Measurements from ENCODE around the gene BLVRB. TPM values are rescaled to one million over a fixed set of nuclear protein-coding genes. Genes with fewer than 3 reads are reported as not detected.
"Not testable (repeated sequence)": the region's sequence is repeated elsewhere in the genome, so short reads cannot be mapped to it uniquely, and the experiment has no call there.

The BLVRB gene
- total RNA-seq, 1 experiment from 2014 or later: 44.5 TPM

- DNase-seq (ENCODE audit: low read depth): no peak
These were observed 13.5 kb downstream of the BLVRB start for GRCh38 chr19:40452016-40452415.

- no peak for DNase-seq (ENCODE audit: low read depth)
These were observed 14.9 kb downstream of the BLVRB start for GRCh38 chr19:40450664-40451063.

- DNase-seq (ENCODE audit: low read depth): no peak
These were observed 16.0 kb downstream of the BLVRB start for GRCh38 chr19:40449506-40449905.

GRCh38 chr19:40446263-40446784 lies 19.2 kb downstream of the BLVRB start:
- no peak for DNase-seq (ENCODE audit: low read depth)

GRCh38 chr19:40445780-40446262 lies 19.7 kb downstream of the BLVRB start:
- peak; percentile 17 for DNase-seq (ENCODE audit: low read depth)

GRCh38 chr19:40444825-40445312 lies 20.7 kb downstream of the BLVRB start:
- no peak for DNase-seq (ENCODE audit: low read depth)

GRCh38 chr19:40444000-40444824 lies 21.3 kb downstream of the BLVRB start, which contains the start of gene SERTAD3:
SERTAD3 (minus strand) TSS chr19:40444335; CDS start chr19:40442080, 2,255 bp downstream.
- DNase-seq (ENCODE audit: low read depth): peak; percentile 90

GRCh38 chr19:40443131-40443999 lies 22.2 kb downstream of the BLVRB start:
- DNase-seq (ENCODE audit: low read depth): peak; percentile 100

GRCh38 chr19:40442328-40443130 lies 23.0 kb downstream of the BLVRB start:
- DNase-seq (ENCODE audit: low read depth): no peak

- DNase-seq (ENCODE audit: low read depth): no peak
These were observed 23.8 kb downstream of the BLVRB start for GRCh38 chr19:40441719-40442253.

GRCh38 chr19:40438284-40438683 lies 27.3 kb downstream of the BLVRB start:
- no peak for DNase-seq (ENCODE audit: low read depth)

GRCh38 chr19:40433391-40434216 lies 31.9 kb downstream of the BLVRB start:
- DNase-seq (ENCODE audit: low read depth): peak; percentile 85

- not testable (repeated sequence) for DNase-seq (ENCODE audit: low read depth)
These were observed 32.8 kb downstream of the BLVRB start for GRCh38 chr19:40432760-40433159.

GRCh38 chr19:40431698-40432097 lies 33.8 kb downstream of the BLVRB start:
- no peak for DNase-seq (ENCODE audit: low read depth)

GRCh38 chr19:40430242-40430641 lies 35.3 kb downstream of the BLVRB start:
- DNase-seq (ENCODE audit: low read depth): not testable (repeated sequence)

- DNase-seq (ENCODE audit: low read depth): not testable (repeated sequence)
These were observed 37.3 kb downstream of the BLVRB start for GRCh38 chr19:40428197-40428596.

- DNase-seq (ENCODE audit: low read depth): peak; percentile 99
These were observed 39.9 kb downstream of the BLVRB start, which contains the start of gene SERTAD1 for GRCh38 chr19:40425450-40426287. SERTAD1 (minus strand) TSS chr19:40425992; CDS start chr19:40423546, 2,446 bp downstream.

Data from HT1080 (cell line).